Hepatocyte (in vitro differentiated cells): ENCODE measurements around the gene KHNYN.

ENCODE experiments used
- EZH2 ChIP-seq: fragments of 200-600 bp; sonication (generic); IDR thresholded peaks from 2 replicates; pipeline ENCODE4 v1.6.1; 2016; ENCODE audit warnings: antibody characterized with exemption, mild to moderate bottlenecking, borderline replicate concordance
- EZH2phosphoT487 ChIP-seq: fragments of 200-600 bp; sonication (generic); IDR thresholded peaks from one replicate; pipeline ENCODE4 v1.6.1; 2018; ENCODE audit warnings: antibody characterized with exemption, mild to moderate bottlenecking, low read depth, moderate library complexity; ENCODE audit not compliant: unreplicated experiment, severe bottlenecking
- TF ChIP-seq, protein P1 (sequence below): fragments of 200-600 bp; sonication (generic); IDR thresholded peaks from 2 replicates; pipeline ENCODE4 v1.5.1; 2016; ENCODE audit warnings: antibody characterized with exemption, mild to moderate bottlenecking; ENCODE audit not compliant: poor library complexity

DNA sequence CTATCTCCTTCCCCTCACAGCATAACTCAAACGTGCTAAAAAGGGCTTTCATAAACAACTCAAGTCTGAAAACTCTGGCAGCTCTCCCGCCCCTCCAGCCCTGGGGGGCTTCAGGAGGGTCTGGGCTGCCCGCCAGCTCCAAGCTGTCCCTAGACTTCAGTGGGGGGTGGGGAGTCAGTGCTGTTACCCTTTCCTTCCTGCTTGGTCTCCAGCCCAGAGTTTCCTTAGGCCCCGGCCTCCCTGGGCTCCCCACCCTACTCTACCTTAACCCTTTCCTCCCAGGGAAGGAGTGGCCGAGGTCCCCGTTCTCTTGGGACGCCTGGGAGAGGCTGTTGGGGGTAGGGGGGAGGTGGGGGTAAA is 31.5 kb upstream of the KHNYN start:
- TF ChIP-seq, protein P1, sequence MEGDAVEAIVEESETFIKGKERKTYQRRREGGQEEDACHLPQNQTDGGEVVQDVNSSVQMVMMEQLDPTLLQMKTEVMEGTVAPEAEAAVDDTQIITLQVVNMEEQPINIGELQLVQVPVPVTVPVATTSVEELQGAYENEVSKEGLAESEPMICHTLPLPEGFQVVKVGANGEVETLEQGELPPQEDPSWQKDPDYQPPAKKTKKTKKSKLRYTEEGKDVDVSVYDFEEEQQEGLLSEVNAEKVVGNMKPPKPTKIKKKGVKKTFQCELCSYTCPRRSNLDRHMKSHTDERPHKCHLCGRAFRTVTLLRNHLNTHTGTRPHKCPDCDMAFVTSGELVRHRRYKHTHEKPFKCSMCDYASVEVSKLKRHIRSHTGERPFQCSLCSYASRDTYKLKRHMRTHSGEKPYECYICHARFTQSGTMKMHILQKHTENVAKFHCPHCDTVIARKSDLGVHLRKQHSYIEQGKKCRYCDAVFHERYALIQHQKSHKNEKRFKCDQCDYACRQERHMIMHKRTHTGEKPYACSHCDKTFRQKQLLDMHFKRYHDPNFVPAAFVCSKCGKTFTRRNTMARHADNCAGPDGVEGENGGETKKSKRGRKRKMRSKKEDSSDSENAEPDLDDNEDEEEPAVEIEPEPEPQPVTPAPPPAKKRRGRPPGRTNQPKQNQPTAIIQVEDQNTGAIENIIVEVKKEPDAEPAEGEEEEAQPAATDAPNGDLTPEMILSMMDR: no peak
- no peak for TF ChIP-seq EZH2phosphoT487
- TF ChIP-seq EZH2: no peak
